GM12878 (cell line): ENCODE measurements around the gene SPEG. TPM values are rescaled to one million over a fixed set of nuclear protein-coding genes. Genes with fewer than 3 reads are reported as not detected.

ENCODE experiments used
- ATAC-seq: fragments of 200-7000 bp; cut with Tn5 transposase; 3 replicates; pipeline ENCODE4 v1.9.1; 2020; ENCODE audit warnings: mild to moderate bottlenecking, moderate library complexity
- BruUV-seq: library from RNA; stranded (reverse); fragments of 400-500 nt; replicated peaks from 2 replicates; lab custom pipeline; 2021; lab: Mats Ljungman, UMichigan
- CTCF ChIA-PET: fragments of 300-600 bp; sonication (Branson Sonifier 250); formaldehyde crosslinking; extraction: SDS; loops from one replicate; lab custom pipeline; 2021; ENCODE audit warnings: inconsistent platforms; lab: Yijun Ruan, JAX
- POLR2A ChIA-PET: fragments of 350-600 bp; formaldehyde crosslinking; extraction: SDS; loops from one replicate; lab custom pipeline; 2021; ENCODE audit warnings: inconsistent platforms; lab: Charles Lee
- RAD21 ChIA-PET: fragments of 300-600 bp; sonication (Branson Sonifier 250); formaldehyde crosslinking; loops from one replicate; lab custom pipeline; 2023; ENCODE audit warnings: antibody characterized with exemption; ENCODE audit not compliant: unreplicated experiment; lab: Charles Lee
- SMC1A ChIA-PET: fragments of 300-600 bp; sonication (Branson Sonifier 250); formaldehyde crosslinking; loops from one replicate; lab custom pipeline; 2023; ENCODE audit not compliant: unreplicated experiment, uncharacterized antibody; lab: Charles Lee
- DNase-seq: peaks from one replicate; pipeline ENCODE4 v3.0.0-alpha.2; 2011; ENCODE audit warnings: low read depth, low spot score
- FAIRE-seq: peaks from 3 replicates; lab custom pipeline; 2011; peaks lifted over from hg19 to GRCh38; lab: Jason Lieb, UNC
- H2AFZ ChIP-seq: 2 replicates; pipeline ENCODE4 v1.6.0; 2011; ENCODE audit warnings: low read depth, low read length, control low read depth; ENCODE audit not compliant: control insufficient read depth
- H3K27ac ChIP-seq: 2 replicates; pipeline ENCODE4 v1.5.1; 2011; ENCODE audit warnings: control low read depth; ENCODE audit not compliant: control insufficient read depth, insufficient read depth
- H3K27me3 ChIP-seq, 2 experiments: replicated peaks in 1 of 2; 2 replicates each; pipeline versions ENCODE4 v1.6.0 to v1.6.1; 2011; ENCODE audit warnings: low read length in 1 of 2; ENCODE audit not compliant: control insufficient read depth in 2 of 2, insufficient read depth in 2 of 2
- H3K36me3 ChIP-seq, 2 experiments: 2 replicates each; pipeline ENCODE4 v1.5.1; 2011; ENCODE audit warnings: low read length in 1 of 2; ENCODE audit not compliant: control insufficient read depth in 2 of 2, insufficient read depth in 2 of 2
- H3K4me1 ChIP-seq: 2 replicates; pipeline ENCODE4 v1.6.1; 2011; ENCODE audit warnings: mild to moderate bottlenecking, low read length, moderate library complexity, mixed read lengths; ENCODE audit not compliant: control insufficient read depth, insufficient read depth
- H3K4me2 ChIP-seq: 2 replicates; pipeline ENCODE4 v1.6.0; 2011; ENCODE audit warnings: control low read depth; ENCODE audit not compliant: control insufficient read depth, insufficient read depth
- H3K4me3 ChIP-seq: fragments of 200-600 bp; sonication (generic); 2 replicates; pipeline ENCODE4 v1.5.1; 2016
- H3K79me2 ChIP-seq: 2 replicates; pipeline ENCODE4 v1.6.0; 2011; ENCODE audit warnings: low read length; ENCODE audit not compliant: control insufficient read depth, insufficient read depth
- H3K9ac ChIP-seq: 2 replicates; pipeline ENCODE4 v1.8.0; 2011; ENCODE audit warnings: low read length, control low read depth, mixed read lengths; ENCODE audit not compliant: control insufficient read depth, insufficient read depth
- H3K9me3 ChIP-seq: replicated peaks from 3 replicates; pipeline ENCODE4 v1.5.1; 2011; ENCODE audit warnings: mild to moderate bottlenecking, low read length; ENCODE audit not compliant: control insufficient read depth, insufficient read depth
- H4K20me1 ChIP-seq: 2 replicates; pipeline ENCODE4 v1.6.0; 2011; ENCODE audit not compliant: control insufficient read depth, insufficient read depth
- BHLHE40 ChIP-seq, 2 experiments: fragments of 450-650 bp in 1 of 2; IDR thresholded peaks; 2 replicates each; pipeline ENCODE4 v1.6.1; 2011 to 2017; ENCODE audit warnings: low read depth in 2 of 2, borderline replicate concordance in 1 of 2, improper control_type of control experiment in 1 of 2, low read length in 1 of 2, mild to moderate bottlenecking in 1 of 2
- CHD2 ChIP-seq: IDR thresholded peaks from 2 replicates; pipeline ENCODE4 v1.6.1; 2011; ENCODE audit warnings: low read depth, low read length, improper control_type of control experiment, borderline replicate concordance
- ETV6 ChIP-seq, 2 experiments: fragments of 450-650 bp in 1 of 2; IDR thresholded peaks in 1 of 2; conservative IDR thresholded peaks in 1 of 2; 2 replicates each; pipeline ENCODE4 v1.6.1; 2014; ENCODE audit warnings: antibody characterized with exemption in 1 of 2, borderline replicate concordance in 1 of 2, low read depth in 1 of 2, mild to moderate bottlenecking in 1 of 2, moderate library complexity in 1 of 2
- FOXK2 ChIP-seq: fragments of 450-650 bp; IDR thresholded peaks from 2 replicates; pipeline ENCODE4 v1.6.1; 2017; ENCODE audit warnings: mild to moderate bottlenecking, moderate library complexity
- GABPA ChIP-seq: IDR thresholded peaks from 2 replicates; pipeline ENCODE4 v1.6.1; 2014; ENCODE audit warnings: antibody characterized with exemption, low read depth, mild to moderate bottlenecking, inconsistent platforms
- JUND ChIP-seq: IDR thresholded peaks from 2 replicates; pipeline ENCODE4 v1.6.1; 2012; ENCODE audit warnings: low read depth, mild to moderate bottlenecking, low read length, improper control_type of control experiment, moderate library complexity
- MAX ChIP-seq: IDR thresholded peaks from 2 replicates; pipeline ENCODE4 v1.6.1; 2012; ENCODE audit warnings: low read depth, low read length, improper control_type of control experiment
- MEF2B ChIP-seq: fragments of 450-650 bp; IDR thresholded peaks from 2 replicates; pipeline ENCODE4 v1.6.1; 2018; ENCODE audit warnings: mild to moderate bottlenecking, moderate library complexity; ENCODE audit not compliant: partially characterized antibody, poor library complexity, severe bottlenecking
- NFYB ChIP-seq: IDR thresholded peaks from 2 replicates; pipeline ENCODE4 v1.6.1; 2011; ENCODE audit warnings: low read depth, mild to moderate bottlenecking, low read length, improper control_type of control experiment, moderate library complexity; ENCODE audit not compliant: insufficient read depth
- RAD51 ChIP-seq: fragments of 450-650 bp; IDR thresholded peaks from 2 replicates; pipeline ENCODE4 v1.6.1; 2016; ENCODE audit warnings: moderate library complexity, mild to moderate bottlenecking, inconsistent platforms
- REST ChIP-seq: IDR thresholded peaks from 2 replicates; pipeline ENCODE4 v1.6.1; 2012; ENCODE audit warnings: mild to moderate bottlenecking, low read depth, low read length
- STAT3 ChIP-seq: IDR thresholded peaks from 2 replicates; pipeline ENCODE4 v1.6.1; 2011; ENCODE audit warnings: low read depth, low read length, improper control_type of control experiment
- WGBS: methylation state at CpG from one replicate; pipeline ENCODE4 v1.1.6; 2016; ENCODE audit warnings: low lambda C conversion rate; ENCODE audit not compliant: insufficient replicate concordance, insufficient coverage; ENCODE audit errors: missing lambda C conversion rate; 5-methylcytosine and 5-hydroxymethylcytosine counted together
- in situ Hi-C: fragments of 300-500 bp; cut with MboI; formaldehyde crosslinking; loops from 9 replicates; pipeline ENCODE4 v1.14.3; 2018; ENCODE audit warnings: mixed read lengths
- intact Hi-C: fragments of 100-400 bp; cut with micrococcal nuclease; formaldehyde crosslinking; loops from one replicate; pipeline ENCODE4 v1.14.2; 2022; ENCODE audit not compliant: unreplicated experiment
- polyA plus RNA-seq, 11 experiments: library from polyadenylated mRNA; depleted of rRNA in 4 of 11; unstranded in 6 of 11; stranded (reverse) in 5 of 11; fragments of >200 nt; fragmentation: Nextera tagmentation in 4 of 11; fragmentation: Illumina TruSeq in 1 of 11; extraction: Ambion mirVana in 4 of 11; extraction: Trizol in 1 of 11; gene quantifications; 1 replicate in 1 of 11; 2 replicates in 10 of 11; pipeline versions ENCODE4 v1.2.1 to v1.2.3, GENCODE V29; 2011 to 2016; ENCODE audit warnings: inconsistent platforms in 2 of 11, missing spikeins in 2 of 11, low read depth in 1 of 11
- total RNA-seq, 4 experiments: library from RNA; depleted of rRNA in 3 of 4; stranded (reverse); fragments of >200 nt in 3 of 4; fragmentation: Illumina TruSeq in 1 of 4; extraction: Trizol in 1 of 4; gene quantifications; 2 replicates each; pipeline versions ENCODE4 v1.2.1 to v1.2.3, GENCODE V29; 2013 to 2021
- TF ChIP-seq, protein P1 (sequence below): fragments of 450-650 bp; IDR thresholded peaks from 2 replicates; pipeline ENCODE4 v1.6.1; 2018; ENCODE audit warnings: mild to moderate bottlenecking, low read depth, moderate library complexity; ENCODE audit not compliant: partially characterized antibody

Gene SPEG
- total and polyA plus RNA-seq, 10 of the 15 experiments (the other 5 are each of a cell fraction or from before 2014, with no cell fraction given), result 0.03 to 0.28 TPM; not detected in 8

GRCh38 chr2:219483451-219484342 lies 49.1 kb downstream of the SPEG start:
- H3K4me3 ChIP-seq, result no peak overlapping the region
- no peak overlapping the region for H3K4me2 ChIP-seq
- FAIRE-seq (no peak), DNase-seq (no peak), ATAC-seq (no peak)
- ChIA-PET SMC1A (no interaction called here), CTCF (no interaction called here), POLR2A (no interaction called here), RAD21 (no interaction called here)
- intact Hi-C loops (no loop called here), in situ Hi-C loops (no loop called here)
- no peaks in the 10 kb centered on the region for H3K9me3 ChIP-seq
- 12% methylated on average over 56 of the region's 58 CpGs for WGBS
- no peaks in the 10 kb centered on the region for H3K36me3 ChIP-seq
- BruUV-seq, result no TSS peak
- no peak overlapping the region for H3K27ac ChIP-seq
- no peak overlapping the region for H3K9ac ChIP-seq
- H3K4me1 ChIP-seq, result no peaks in the 10 kb centered on the region
- no peaks in the 10 kb centered on the region for H3K79me2 ChIP-seq
- TF ChIP-seq GABPA, result no peak
- no peak for TF ChIP-seq CHD2
- TF ChIP-seq FOXK2, result no peak
- TF ChIP-seq, protein P1, sequence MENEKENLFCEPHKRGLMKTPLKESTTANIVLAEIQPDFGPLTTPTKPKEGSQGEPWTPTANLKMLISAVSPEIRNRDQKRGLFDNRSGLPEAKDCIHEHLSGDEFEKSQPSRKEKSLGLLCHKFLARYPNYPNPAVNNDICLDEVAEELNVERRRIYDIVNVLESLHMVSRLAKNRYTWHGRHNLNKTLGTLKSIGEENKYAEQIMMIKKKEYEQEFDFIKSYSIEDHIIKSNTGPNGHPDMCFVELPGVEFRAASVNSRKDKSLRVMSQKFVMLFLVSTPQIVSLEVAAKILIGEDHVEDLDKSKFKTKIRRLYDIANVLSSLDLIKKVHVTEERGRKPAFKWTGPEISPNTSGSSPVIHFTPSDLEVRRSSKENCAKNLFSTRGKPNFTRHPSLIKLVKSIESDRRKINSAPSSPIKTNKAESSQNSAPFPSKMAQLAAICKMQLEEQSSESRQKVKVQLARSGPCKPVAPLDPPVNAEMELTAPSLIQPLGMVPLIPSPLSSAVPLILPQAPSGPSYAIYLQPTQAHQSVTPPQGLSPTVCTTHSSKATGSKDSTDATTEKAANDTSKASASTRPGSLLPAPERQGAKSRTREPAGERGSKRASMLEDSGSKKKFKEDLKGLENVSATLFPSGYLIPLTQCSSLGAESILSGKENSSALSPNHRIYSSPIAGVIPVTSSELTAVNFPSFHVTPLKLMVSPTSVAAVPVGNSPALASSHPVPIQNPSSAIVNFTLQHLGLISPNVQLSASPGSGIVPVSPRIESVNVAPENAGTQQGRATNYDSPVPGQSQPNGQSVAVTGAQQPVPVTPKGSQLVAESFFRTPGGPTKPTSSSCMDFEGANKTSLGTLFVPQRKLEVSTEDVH, result no peak
- no peak for TF ChIP-seq STAT3
- TF ChIP-seq NFYB, result no peak
- TF ChIP-seq MEF2B, result no peak
- no peak for TF ChIP-seq REST
- TF ChIP-seq MAX, result no peak
- no peak for TF ChIP-seq ETV6 (conservative IDR thresholded peaks at IDR 0.05 in 1 of 2, IDR thresholded peaks at IDR 0.05 in 1 of 2; ENCODE audit: borderline replicate concordance in 1 of 2, low read depth in 1 of 2)
- no peak for TF ChIP-seq JUND
- TF ChIP-seq RAD51, result no peak
- no peak for TF ChIP-seq BHLHE40 (IDR thresholded peaks at IDR 0.05; ENCODE audit: borderline replicate concordance in 1 of 2, low read depth in 2 of 2, low read length in 1 of 2)
- H4K20me1 ChIP-seq, result no peaks in the 10 kb centered on the region
- peaks cover 9 to 16% of the 10 kb centered on the region in 2 experiments for H3K27me3 ChIP-seq
- no peak overlapping the region for H2AFZ ChIP-seq
